Measurements from ENCODE around the gene NEK1. TPM values are rescaled to one million over a fixed set of nuclear protein-coding genes. Genes with fewer than 3 reads are reported as not detected.

NEK1 gene
- total RNA-seq, 2 donors from 2014 or later = 8.0 to 24.0 TPM

GRCh38 chr4:169376421-169376820, 236.0 kb downstream of the NEK1 start:
- TF ChIP-seq CTCF (IDR thresholded peaks at IDR 0.05) = no peak
- Histone ChIP-seq H3K4me1 (ENCODE audit: control insufficient read depth in 1 of 2, low read depth in 2 of 2) (no peaks in the 10 kb centered on the region), H3K9me3 (peaks cover 18% of the 10 kb centered on the region), H3K36me3 (no peaks in the 10 kb centered on the region), H3K4me3 (no peak overlapping the region), H3K27ac (no peak overlapping the region), H3K27me3 (replicated peaks; ENCODE audit: insufficient read depth) (no peaks in the 10 kb centered on the region)
- no peak for ATAC-seq (ENCODE audit: insufficient number of reproducible peaks, low FRiP score, low read depth)
- DNase-seq (ENCODE audit: low spot score) = no peak

GRCh38 chr4:169372791-169373190, 239.6 kb downstream of the NEK1 start:
- Histone ChIP-seq H3K9me3 (peaks cover 15% of the 10 kb centered on the region), H3K4me3 (no peak overlapping the region), H3K27me3 (replicated peaks; ENCODE audit: insufficient read depth) (no peaks in the 10 kb centered on the region), H3K27ac (no peak overlapping the region), H3K36me3 (no peaks in the 10 kb centered on the region), H3K4me1 (ENCODE audit: control insufficient read depth in 1 of 2, low read depth in 2 of 2) (no peaks in the 10 kb centered on the region)
- no peak for DNase-seq (ENCODE audit: low spot score)
- TF ChIP-seq CTCF (IDR thresholded peaks at IDR 0.05) = no peak
- ATAC-seq (ENCODE audit: insufficient number of reproducible peaks, low FRiP score, low read depth) = no peak

GRCh38 chr4:169369634-169370033, 242.7 kb downstream of the NEK1 start:
- Histone ChIP-seq H3K27me3 (replicated peaks; ENCODE audit: insufficient read depth) (no peaks in the 10 kb centered on the region), H3K4me3 (no peak overlapping the region)

GRCh38 chr4:169367826-169368225, 244.6 kb downstream of the NEK1 start:
- DNase-seq (ENCODE audit: low spot score) (no peak), ATAC-seq (ENCODE audit: insufficient number of reproducible peaks, low FRiP score, low read depth) (no peak)
- Histone ChIP-seq H3K36me3 (no peaks in the 10 kb centered on the region), H3K27ac (no peak overlapping the region), H3K4me3 (no peak overlapping the region), H3K27me3 (replicated peaks; ENCODE audit: insufficient read depth) (no peaks in the 10 kb centered on the region), H3K9me3 (no peaks in the 10 kb centered on the region), H3K4me1 (ENCODE audit: control insufficient read depth in 1 of 2, low read depth in 2 of 2) (no peaks in the 10 kb centered on the region)
- no peak for TF ChIP-seq CTCF (IDR thresholded peaks at IDR 0.05)

More at GRCh38 chr4:169369634-169370033, 242.7 kb downstream of the NEK1 start:
- Histone ChIP-seq H3K9me3 (no peaks in the 10 kb centered on the region), H3K27ac (no peak overlapping the region), H3K36me3 (no peaks in the 10 kb centered on the region), H3K4me1 (ENCODE audit: control insufficient read depth in 1 of 2, low read depth in 2 of 2) (no peaks in the 10 kb centered on the region)
- no peak for TF ChIP-seq CTCF (IDR thresholded peaks at IDR 0.05)
- ATAC-seq (ENCODE audit: insufficient number of reproducible peaks, low FRiP score, low read depth) (no peak), DNase-seq (ENCODE audit: low spot score) (no peak)

- ATAC-seq (ENCODE audit: insufficient number of reproducible peaks, low FRiP score, low read depth) (no peak), DNase-seq (ENCODE audit: low spot score) (no peak)
- Histone ChIP-seq H3K36me3 (no peaks in the 10 kb centered on the region), H3K4me3 (no peak overlapping the region), H3K9me3 (no peaks in the 10 kb centered on the region), H3K4me1 (ENCODE audit: control insufficient read depth in 1 of 2, low read depth in 2 of 2) (no peaks in the 10 kb centered on the region), H3K27me3 (replicated peaks; ENCODE audit: insufficient read depth) (no peaks in the 10 kb centered on the region), H3K27ac (no peak overlapping the region)
- no peak for TF ChIP-seq CTCF (IDR thresholded peaks at IDR 0.05)
These were observed 245.6 kb downstream of the NEK1 start for GRCh38 chr4:169366821-169367220.
